Common myeloid progenitor, CD34-positive (primary cell): Measurements from ENCODE around the gene TMEM144.
A peak's percentile ranks its signal among the peaks of the same experiment; 100 is the strongest.

ENCODE experiments used
- CTCF ChIA-PET: fragments of 350-600 bp; sonication (Branson Sonifier 250); formaldehyde crosslinking; loops from one replicate; lab custom pipeline; 2021; ENCODE audit warnings: antibody characterized with exemption; lab: Charles Lee
- POLR2A ChIA-PET: fragments of 350-600 bp; sonication (Branson Sonifier 250); formaldehyde crosslinking; loops from one replicate; lab custom pipeline; 2021; ENCODE audit warnings: antibody characterized with exemption; lab: Charles Lee
- DNase-seq, 3 donors: peaks; one replicate each; pipeline versions ENCODE4 v3.0.0 to v3.0.0-alpha.2; 2013
- H3K27ac ChIP-seq, 2 experiments: 1 replicate in 1 of 2; 2 replicates in 1 of 2; pipeline ENCODE4 v1.7.0; 2013; ENCODE audit warnings: inconsistent platforms in 2 of 2, low read length in 2 of 2, mild to moderate bottlenecking in 2 of 2, low read depth in 1 of 2, moderate library complexity in 1 of 2; ENCODE audit not compliant: severe bottlenecking in 2 of 2, insufficient read depth in 1 of 2, poor library complexity in 1 of 2
- H3K27me3 ChIP-seq, 5 experiments: replicated peaks in 2 of 5; 1 replicate in 3 of 5; 2 replicates in 2 of 5; pipeline versions ENCODE4 v1.6.1 to v1.7.0; 2013; ENCODE audit warnings: low read length in 4 of 5, mild to moderate bottlenecking in 2 of 5, moderate library complexity in 2 of 5, inconsistent platforms in 1 of 5; ENCODE audit not compliant: insufficient read depth in 5 of 5, control insufficient read depth in 4 of 5
- H3K36me3 ChIP-seq, 4 experiments: 1 replicate in 2 of 4; 2 replicates in 2 of 4; pipeline versions ENCODE4 v1.6.1 to v1.7.0; 2013; ENCODE audit warnings: low read length in 3 of 4, control low read depth in 1 of 4, mild to moderate bottlenecking in 1 of 4; ENCODE audit not compliant: control insufficient read depth in 4 of 4, insufficient read depth in 4 of 4
- H3K4me1 ChIP-seq, 4 experiments: 1 replicate in 3 of 4; 2 replicates in 1 of 4; pipeline versions ENCODE4 v1.6.1 to v1.7.1; 2013; ENCODE audit warnings: low read length in 3 of 4, mild to moderate bottlenecking in 3 of 4, control low read depth in 1 of 4, inconsistent platforms in 1 of 4, moderate library complexity in 1 of 4; ENCODE audit not compliant: control insufficient read depth in 4 of 4, insufficient read depth in 4 of 4; ENCODE audit errors: control extremely low read depth in 1 of 4
- H3K4me3 ChIP-seq, 7 experiments: 1 replicate in 4 of 7; 2 replicates in 3 of 7; pipeline versions ENCODE4 v1.5.1 to v1.7.0; 2013; ENCODE audit warnings: mild to moderate bottlenecking in 7 of 7, low read length in 6 of 7, moderate library complexity in 6 of 7, inconsistent platforms in 2 of 7, low read depth in 2 of 7, control low read depth in 1 of 7; ENCODE audit not compliant: insufficient read depth in 4 of 7, control insufficient read depth in 1 of 7; ENCODE audit errors: extremely low read depth in 1 of 7
- H3K9me3 ChIP-seq, 5 experiments: 1 replicate in 4 of 5; 2 replicates in 1 of 5; pipeline versions ENCODE4 v1.6.1 to v1.7.1; 2013; ENCODE audit warnings: low read length in 4 of 5, mild to moderate bottlenecking in 2 of 5, inconsistent platforms in 1 of 5, low read depth in 1 of 5, moderate library complexity in 1 of 5; ENCODE audit not compliant: control insufficient read depth in 4 of 5, insufficient read depth in 2 of 5; ENCODE audit errors: control extremely low read depth in 1 of 5
- WGBS: methylation state at CpG from one replicate; pipeline ENCODE4 v1.1.5; 2013; ENCODE audit not compliant: insufficient coverage; 5-methylcytosine and 5-hydroxymethylcytosine counted together

Gene TMEM144

GRCh38 chr4:158201322-158201721, 9.0 kb upstream of the TMEM144 start:
- no peaks in the 10 kb centered on the region for H3K36me3 ChIP-seq
- DNase-seq: peak in 1 of 3 donors; percentile 17
- H3K27me3 ChIP-seq: no peaks in the 10 kb centered on the region
- POLR2A ChIA-PET: interaction anchor here (0.7 kb wide), 1 partner anchor 1431 kb away, joined by 5 read pairs; no protein-coding TSS in a partner anchor
- peaks cover 0 to 18% (median 9%) of the 10 kb centered on the region in 4 experiments for H3K4me1 ChIP-seq
- 100% methylated on average over 2 of the region's 4 CpGs for WGBS
- H3K27ac ChIP-seq: no peak overlapping the region
- H3K4me3 ChIP-seq: no peak overlapping the region
- no peaks in the 10 kb centered on the region for H3K9me3 ChIP-seq
- CTCF ChIA-PET: interaction anchor here (0.9 to 1.9 kb wide), 4 partner anchors 13 to 53 kb away, joined by 3 to 6 read pairs (median 4); no protein-coding TSS in a partner anchor

- POLR2A ChIA-PET: interaction anchor here (0.7 kb wide), 1 partner anchor 1430 kb away, joined by 5 read pairs; no protein-coding TSS in a partner anchor
- no peak overlapping the region for H3K4me3 ChIP-seq
- CTCF ChIA-PET: interaction anchor here (0.9 to 1.9 kb wide), 7 partner anchors 9 to 53 kb away, joined by 3 to 16 read pairs (median 3); no protein-coding TSS in a partner anchor
- no peaks in the 10 kb centered on the region for H3K9me3 ChIP-seq
- peaks cover 0 to 18% (median 9%) of the 10 kb centered on the region in 4 experiments for H3K4me1 ChIP-seq
- H3K27me3 ChIP-seq: no peaks in the 10 kb centered on the region
- peak in 2 of 3 donors; percentile 44 to 54 for DNase-seq
- H3K36me3 ChIP-seq: no peaks in the 10 kb centered on the region
- no peak overlapping the region for H3K27ac ChIP-seq
Observed at GRCh38 chr4:158201876-158202275, 8.4 kb upstream of the TMEM144 start.

DNA sequence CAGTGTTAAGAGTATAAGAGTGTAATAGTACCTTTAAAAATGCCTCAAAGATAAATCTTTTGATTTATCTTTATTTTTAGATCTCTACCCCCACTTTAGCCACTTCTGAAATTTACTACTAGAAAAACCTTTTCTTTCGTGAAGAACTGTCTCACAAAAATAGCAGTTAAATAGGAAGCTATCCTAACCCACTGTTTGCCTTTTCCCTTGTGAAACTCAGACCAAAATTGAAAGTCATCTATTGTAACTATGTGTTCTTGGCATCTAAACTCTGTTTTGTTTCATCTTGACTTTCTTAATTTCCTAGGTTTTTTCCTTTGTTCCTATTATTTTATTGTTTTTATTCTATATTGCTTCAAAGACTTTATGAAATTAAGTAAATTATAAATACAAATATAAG, 7.8 kb upstream of the TMEM144 start:
- POLR2A ChIA-PET: no interaction called here
- peak in 1 of 3 donors; percentile 28 for DNase-seq
- Histone ChIP-seq H3K36me3 (no peaks in the 10 kb centered on the region), H3K27ac (no peak overlapping the region), H3K9me3 (no peaks in the 10 kb centered on the region), H3K27me3 (no peaks in the 10 kb centered on the region), H3K4me1 (peaks cover 0 to 18% (median 9%) of the 10 kb centered on the region in 4 experiments), H3K4me3 (no peak overlapping the region)
- CTCF ChIA-PET: interaction anchor here (0.8 to 1.9 kb wide), 6 partner anchors 9 to 52 kb away, joined by 3 to 16 read pairs (median 3); no protein-coding TSS in a partner anchor
- WGBS: 11% methylated on average over 1 of the region's 1 CpG

GRCh38 chr4:158203436-158203835, 6.8 kb upstream of the TMEM144 start:
- no peaks in the 10 kb centered on the region for H3K36me3 ChIP-seq
- H3K4me1 ChIP-seq: peaks cover 0 to 25% (median 9%) of the 10 kb centered on the region in 4 experiments
- H3K27ac ChIP-seq: no peak overlapping the region
- DNase-seq: peak in 1 of 3 donors; percentile 43
- no peaks in the 10 kb centered on the region for H3K27me3 ChIP-seq
- no CpG with 5 or more reads among the region's 2 CpGs for WGBS
- H3K4me3 ChIP-seq: no peak overlapping the region
- ChIA-PET CTCF (interaction anchor here (1.9 kb wide), 1 partner anchor 10 kb away, joined by 16 read pairs; no protein-coding TSS in a partner anchor), POLR2A (no interaction called here)
- H3K9me3 ChIP-seq: no peaks in the 10 kb centered on the region

DNA sequence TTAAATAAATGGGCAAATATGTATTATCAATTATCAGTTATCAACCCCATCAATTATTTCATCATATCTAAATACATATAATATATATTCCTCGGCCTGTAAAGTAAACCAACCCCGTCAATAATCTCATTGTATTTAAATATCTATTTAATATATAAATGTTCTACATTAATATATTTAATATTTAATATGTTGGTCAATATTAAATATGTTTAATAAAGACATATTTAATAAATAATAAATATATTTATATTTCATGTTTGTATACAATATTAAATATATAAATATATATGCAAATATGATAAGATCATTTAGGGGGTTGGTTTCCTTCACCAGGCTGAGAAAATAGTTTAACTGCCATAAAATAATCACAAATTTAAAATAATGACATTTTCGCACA, 6.4 kb upstream of the TMEM144 start:
- no peaks in the 10 kb centered on the region for H3K9me3 ChIP-seq
- no peaks in the 10 kb centered on the region for H3K36me3 ChIP-seq
- H3K27ac ChIP-seq: no peak overlapping the region
- H3K27me3 ChIP-seq: no peaks in the 10 kb centered on the region
- WGBS: no CpG with 5 or more reads among the region's 3 CpGs
- DNase-seq: no peak
- ChIA-PET POLR2A (no interaction called here), CTCF (interaction anchor here (0.9 to 1.5 kb wide), 3 partner anchors 8 to 70 kb away, joined by 3 to 7 read pairs (median 3); no protein-coding TSS in a partner anchor)
- no peak overlapping the region for H3K4me3 ChIP-seq
- H3K4me1 ChIP-seq: peaks cover 2 to 30% (median 12%) of the 10 kb centered on the region in 4 experiments

- ChIA-PET CTCF (interaction anchor here (0.7 to 2.5 kb wide), 4 partner anchors 11 to 43 kb away, joined by 3 to 20 read pairs (median 6); no protein-coding TSS in a partner anchor), POLR2A (no interaction called here)
- Histone ChIP-seq H3K4me3 (peak overlapping the region in 1 of 7 experiments; percentile 4), H3K36me3 (peaks cover 0 to 11% (median 2%) of the 10 kb centered on the region in 4 experiments), H3K4me1 (peaks cover 11 to 37% (median 21%) of the 10 kb centered on the region in 4 experiments), H3K27ac (peak overlapping the region in 1 of 2 experiments; percentile 92), H3K27me3 (no peaks in the 10 kb centered on the region), H3K9me3 (no peaks in the 10 kb centered on the region)
- DNase-seq: peak; percentile 60 to 93 (median 86)
- 0% methylated on average over 1 of the region's 5 CpGs for WGBS
Observed at GRCh38 chr4:158208963-158209640, 1.2 kb upstream of the TMEM144 start.

DNA sequence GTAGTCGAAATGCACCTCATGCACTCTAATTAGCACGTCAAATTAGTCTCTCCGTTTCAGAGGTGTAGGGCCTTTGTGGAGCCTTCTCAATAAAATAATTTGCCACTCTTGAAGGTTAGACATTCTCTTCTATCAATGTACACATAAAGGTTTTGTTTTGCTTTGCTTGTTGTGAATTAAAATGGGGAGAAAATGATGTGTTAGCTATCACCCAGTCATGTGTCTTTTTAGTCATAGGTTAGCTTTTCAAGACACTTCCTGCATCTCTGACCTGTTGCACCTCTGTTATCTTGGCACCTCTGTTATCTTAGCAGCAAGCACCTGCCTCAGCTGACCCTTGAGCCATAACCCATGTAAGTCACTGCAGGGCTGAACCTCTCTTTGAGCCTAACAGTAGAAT, 936 bp downstream of the TMEM144 start:
- ChIA-PET CTCF (no interaction called here), POLR2A (no interaction called here)
- H3K27ac ChIP-seq: peak overlapping the region; percentile 84 to 92
- peak in 1 of 3 donors; percentile 26 for DNase-seq
- H3K9me3 ChIP-seq: no peaks in the 10 kb centered on the region
- H3K4me1 ChIP-seq: peaks cover 11 to 40% (median 22%) of the 10 kb centered on the region in 4 experiments
- peaks cover 0 to 13% (median 4%) of the 10 kb centered on the region in 4 experiments for H3K36me3 ChIP-seq
- no CpG with 5 or more reads among the region's 3 CpGs for whole genome bisulfite sequencing
- peak overlapping the region in 6 of 7 experiments; percentile 26 to 85 (median 74) for H3K4me3 ChIP-seq
- no peaks in the 10 kb centered on the region for H3K27me3 ChIP-seq
